ENCODE results near the gene RAB31. TPM values are rescaled to one million over a fixed set of nuclear protein-coding genes. Genes with fewer than 3 reads are reported as not detected.
"Not testable (repeated sequence)": the region's sequence is repeated elsewhere in the genome, so short reads cannot be mapped to it uniquely, and the experiment has no call there.

RAB31 gene
- total RNA-seq, 1 experiment from 2014 or later = 32.9 TPM

DNA sequence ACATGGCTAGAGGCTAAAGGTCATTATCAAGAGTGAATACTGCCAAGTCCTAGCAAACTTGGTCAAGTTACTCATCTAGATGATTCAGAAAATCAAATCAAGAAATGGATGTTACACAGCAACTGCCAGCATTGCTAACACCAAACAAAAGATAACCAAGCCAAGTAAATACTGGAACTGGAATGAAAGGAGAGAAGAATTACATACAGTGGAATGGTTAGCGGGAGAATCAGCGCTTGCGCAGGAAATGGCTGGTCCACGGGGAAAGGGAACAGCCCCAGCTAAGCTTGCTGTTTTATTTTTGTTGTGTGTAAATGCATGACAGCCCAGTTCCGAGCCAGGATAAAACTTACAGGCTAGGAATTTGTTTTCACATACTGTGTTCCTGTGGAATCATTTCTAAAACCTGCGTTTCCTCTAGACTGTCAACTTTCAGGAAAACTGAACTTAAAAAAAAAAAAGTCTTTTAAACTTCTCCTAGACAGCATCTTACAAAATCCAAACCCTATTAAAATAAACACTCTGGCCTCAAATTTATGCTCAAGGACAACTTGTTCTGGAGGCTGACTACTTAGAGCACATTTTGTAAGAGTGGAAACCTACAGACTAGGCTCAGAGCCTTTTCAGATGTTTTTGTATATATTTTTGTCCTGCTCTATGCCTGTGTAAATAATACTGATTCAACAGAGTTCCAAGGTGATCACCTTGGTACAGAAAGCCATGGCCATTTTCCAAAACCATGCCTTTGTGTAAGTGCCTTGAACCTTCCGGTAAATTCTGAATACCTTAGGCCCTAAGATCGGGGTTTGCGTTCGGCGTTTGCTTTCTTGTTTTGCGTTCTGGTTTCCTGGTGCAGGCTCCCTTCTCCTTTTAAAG lies 146.9 kb downstream of the RAB31 start (continued):
- TF ChIP-seq, protein P1, sequence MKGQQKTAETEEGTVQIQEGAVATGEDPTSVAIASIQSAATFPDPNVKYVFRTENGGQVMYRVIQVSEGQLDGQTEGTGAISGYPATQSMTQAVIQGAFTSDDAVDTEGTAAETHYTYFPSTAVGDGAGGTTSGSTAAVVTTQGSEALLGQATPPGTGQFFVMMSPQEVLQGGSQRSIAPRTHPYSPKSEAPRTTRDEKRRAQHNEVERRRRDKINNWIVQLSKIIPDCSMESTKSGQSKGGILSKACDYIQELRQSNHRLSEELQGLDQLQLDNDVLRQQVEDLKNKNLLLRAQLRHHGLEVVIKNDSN (CRISPR knock-in tag; IDR thresholded peaks at IDR 0.05) = no peak
- no peak for TF ChIP-seq MYBL2 (CRISPR knock-in tag; IDR thresholded peaks at IDR 0.05)
- no peak for TF ChIP-seq ELF4 (CRISPR knock-in tag; IDR thresholded peaks at IDR 0.05; ENCODE audit: low read depth)
- no peak for TF ChIP-seq RORB (CRISPR knock-in tag; IDR thresholded peaks at IDR 0.05)

DNA sequence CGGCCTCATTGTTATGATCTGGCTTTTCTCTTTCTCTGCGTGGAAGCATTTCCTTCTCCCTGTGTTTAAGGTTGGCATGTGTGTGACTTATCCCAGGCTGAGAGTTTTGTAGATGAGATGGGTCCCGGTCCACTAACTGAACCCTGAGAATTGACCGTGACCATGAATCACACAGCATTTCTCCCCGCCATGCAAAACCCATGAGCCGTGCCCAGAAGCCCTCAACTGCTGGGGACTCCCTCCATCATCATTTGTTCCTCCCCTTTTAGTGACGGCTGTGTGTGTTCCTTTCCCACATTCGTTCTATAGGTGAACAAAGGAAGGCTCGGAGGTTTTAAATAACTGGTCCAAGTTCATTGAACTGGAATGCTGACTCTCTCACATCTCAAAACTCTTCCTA lies 147.6 kb downstream of the RAB31 start:
- H3K27ac Mint-ChIP-seq = no peak overlapping the region
- ATAC-seq = no peak
- H3K9me3 Mint-ChIP-seq = peaks cover 12% of the 10 kb centered on the region
- ChIA-PET CTCF (no interaction called here), POLR2A (no interaction called here)
- peaks cover 13% of the 10 kb centered on the region for H3K36me3 Mint-ChIP-seq
- no peak overlapping the region for H3K4me3 Mint-ChIP-seq
- TF ChIP-seq JUN (CRISPR knock-in tag; IDR thresholded peaks at IDR 0.05) = no peak
- no peaks in the 10 kb centered on the region for H3K27me3 Mint-ChIP-seq (ENCODE audit: low read depth)
- DNase-seq (ENCODE audit: low spot score) = no peak
- peaks cover 13% of the 10 kb centered on the region; the same call in 1 of the 2 replicates for H3K4me1 Mint-ChIP-seq

DNA sequence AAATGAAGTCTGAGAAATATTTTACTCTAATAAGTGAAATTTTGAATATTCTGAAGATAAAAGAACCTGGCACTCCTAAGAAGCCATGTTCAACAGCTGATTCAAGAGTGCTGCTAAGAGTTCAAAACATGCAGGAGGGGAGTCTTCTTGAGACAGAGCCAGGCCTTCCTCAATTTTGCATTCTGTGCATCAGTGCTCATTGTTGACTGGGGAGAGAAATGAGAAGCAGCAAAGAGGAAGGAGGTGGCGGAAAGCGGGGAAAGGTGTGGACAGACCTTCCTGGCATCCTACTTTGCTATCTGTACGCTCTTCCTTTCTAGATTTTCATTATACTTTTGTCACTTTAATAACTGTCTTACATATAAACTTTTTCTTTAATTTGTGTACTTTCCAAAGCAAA lies 148.0 kb downstream of the RAB31 start:
- no peak overlapping the region for H3K4me3 Mint-ChIP-seq
- ATAC-seq = no peak
- H3K4me1 Mint-ChIP-seq = peaks cover 13% of the 10 kb centered on the region; the same call in 1 of the 2 replicates
- H3K36me3 Mint-ChIP-seq = peaks cover 13% of the 10 kb centered on the region
- no peak overlapping the region for H3K27ac Mint-ChIP-seq
- no peak for DNase-seq (ENCODE audit: low spot score)
- H3K27me3 Mint-ChIP-seq (ENCODE audit: low read depth) = no peaks in the 10 kb centered on the region
- peaks cover 12% of the 10 kb centered on the region for H3K9me3 Mint-ChIP-seq
- ChIA-PET POLR2A (no interaction called here), CTCF (no interaction called here)
- TF ChIP-seq, protein P2, sequence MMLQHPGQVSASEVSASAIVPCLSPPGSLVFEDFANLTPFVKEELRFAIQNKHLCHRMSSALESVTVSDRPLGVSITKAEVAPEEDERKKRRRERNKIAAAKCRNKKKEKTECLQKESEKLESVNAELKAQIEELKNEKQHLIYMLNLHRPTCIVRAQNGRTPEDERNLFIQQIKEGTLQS (CRISPR knock-in tag; conservative IDR thresholded peaks at IDR 0.05) = no peak

DNA sequence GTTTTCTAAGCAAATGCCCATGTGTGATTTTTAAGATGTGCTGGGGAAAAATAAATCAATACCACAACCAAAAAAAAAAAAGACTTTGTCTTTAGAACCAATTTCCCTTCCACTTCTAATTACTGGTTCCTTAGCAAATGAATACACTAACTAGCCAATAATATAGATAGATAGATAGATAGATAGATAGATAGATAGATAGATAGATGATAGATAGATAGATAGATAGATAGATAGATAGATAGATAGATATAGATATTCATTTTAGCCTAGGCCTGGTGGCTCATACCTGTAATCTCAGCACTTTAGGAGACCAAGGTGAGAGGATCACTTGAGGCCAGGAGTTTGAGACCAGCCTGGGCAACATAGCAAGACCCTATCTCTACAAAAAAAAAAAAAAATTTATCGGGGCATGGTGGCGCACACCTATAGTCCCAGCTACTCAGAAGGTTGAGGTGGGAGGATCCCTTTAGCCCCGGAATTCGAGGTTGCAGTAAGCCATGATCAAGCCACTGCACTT lies 149.4 kb downstream of the RAB31 start:
- ATAC-seq; POLR2A ChIA-PET; DNase-seq (ENCODE audit: low spot score); H3K9me3 Mint-ChIP-seq; H3K4me3 Mint-ChIP-seq; H3K27me3 Mint-ChIP-seq (ENCODE audit: low read depth); H3K36me3 Mint-ChIP-seq; H3K27ac Mint-ChIP-seq: not testable (repeated sequence)
- H3K4me1 Mint-ChIP-seq = peaks cover 13% of the 10 kb centered on the region; the same call in 1 of the 2 replicates
- CTCF ChIA-PET = interaction anchor here (1.2 kb wide), 1 partner anchor 47 kb away, joined by 3 read pairs; no protein-coding TSS in a partner anchor

DNA sequence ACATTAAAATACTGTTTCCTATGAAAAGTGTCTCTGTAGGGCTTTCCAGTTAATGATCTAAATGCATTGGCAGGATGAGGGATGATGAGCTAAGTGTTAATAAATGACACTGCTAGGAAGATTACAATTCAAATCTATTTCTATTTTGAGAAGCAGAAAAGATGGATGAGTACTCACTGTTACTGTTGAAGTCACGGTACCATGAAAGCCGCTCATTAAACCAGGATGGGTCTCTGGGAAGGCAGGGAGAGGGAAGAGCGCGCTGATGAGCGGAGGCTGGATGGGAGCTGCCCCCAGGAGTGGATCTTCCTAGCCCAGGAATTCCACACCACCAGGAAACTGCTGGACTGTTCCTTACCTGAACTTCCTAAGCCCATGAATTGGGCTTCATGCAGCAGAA lies 150.5 kb downstream of the RAB31 start:
- H3K9me3 Mint-ChIP-seq = no peaks in the 10 kb centered on the region
- H3K4me1 Mint-ChIP-seq = peaks cover 13% of the 10 kb centered on the region; the same call in 1 of the 2 replicates
- DNase-seq (ENCODE audit: low spot score) (no peak), ATAC-seq (no peak)
- TF ChIP-seq TCF7 (CRISPR knock-in tag; IDR thresholded peaks at IDR 0.05; ENCODE audit: low read depth) (no peak), RELA (CRISPR knock-in tag; IDR thresholded peaks at IDR 0.05; ENCODE audit: borderline replicate concordance) (no peak), ZNF263 (CRISPR knock-in tag; IDR thresholded peaks at IDR 0.05; ENCODE audit: low read depth) (no peak), SMAD3 (CRISPR knock-in tag; IDR thresholded peaks at IDR 0.05; ENCODE audit: borderline replicate concordance) (no peak), JUN (CRISPR knock-in tag; IDR thresholded peaks at IDR 0.05) (no peak), OVOL2 (CRISPR knock-in tag; IDR thresholded peaks at IDR 0.05; ENCODE audit: borderline replicate concordance) (no peak), CBFB (CRISPR knock-in tag; IDR thresholded peaks at IDR 0.05; ENCODE audit: low read depth) (no peak)
- TF ChIP-seq, protein P3, sequence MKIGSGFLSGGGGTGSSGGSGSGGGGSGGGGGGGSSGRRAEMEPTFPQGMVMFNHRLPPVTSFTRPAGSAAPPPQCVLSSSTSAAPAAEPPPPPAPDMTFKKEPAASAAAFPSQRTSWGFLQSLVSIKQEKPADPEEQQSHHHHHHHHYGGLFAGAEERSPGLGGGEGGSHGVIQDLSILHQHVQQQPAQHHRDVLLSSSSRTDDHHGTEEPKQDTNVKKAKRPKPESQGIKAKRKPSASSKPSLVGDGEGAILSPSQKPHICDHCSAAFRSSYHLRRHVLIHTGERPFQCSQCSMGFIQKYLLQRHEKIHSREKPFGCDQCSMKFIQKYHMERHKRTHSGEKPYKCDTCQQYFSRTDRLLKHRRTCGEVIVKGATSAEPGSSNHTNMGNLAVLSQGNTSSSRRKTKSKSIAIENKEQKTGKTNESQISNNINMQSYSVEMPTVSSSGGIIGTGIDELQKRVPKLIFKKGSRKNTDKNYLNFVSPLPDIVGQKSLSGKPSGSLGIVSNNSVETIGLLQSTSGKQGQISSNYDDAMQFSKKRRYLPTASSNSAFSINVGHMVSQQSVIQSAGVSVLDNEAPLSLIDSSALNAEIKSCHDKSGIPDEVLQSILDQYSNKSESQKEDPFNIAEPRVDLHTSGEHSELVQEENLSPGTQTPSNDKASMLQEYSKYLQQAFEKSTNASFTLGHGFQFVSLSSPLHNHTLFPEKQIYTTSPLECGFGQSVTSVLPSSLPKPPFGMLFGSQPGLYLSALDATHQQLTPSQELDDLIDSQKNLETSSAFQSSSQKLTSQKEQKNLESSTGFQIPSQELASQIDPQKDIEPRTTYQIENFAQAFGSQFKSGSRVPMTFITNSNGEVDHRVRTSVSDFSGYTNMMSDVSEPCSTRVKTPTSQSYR (CRISPR knock-in tag; IDR thresholded peaks at IDR 0.05) = no peak
- no peak overlapping the region for H3K27ac Mint-ChIP-seq
- ChIA-PET POLR2A (no interaction called here), CTCF (interaction anchor here (1.2 kb wide), 1 partner anchor 48 kb away, joined by 3 read pairs; no protein-coding TSS in a partner anchor)
- no peak overlapping the region for H3K4me3 Mint-ChIP-seq
- no peaks in the 10 kb centered on the region for H3K36me3 Mint-ChIP-seq
- H3K27me3 Mint-ChIP-seq (ENCODE audit: low read depth) = no peaks in the 10 kb centered on the region

All from WTC11 (cell line).